ENCODE data around the gene SMIM41.

Gene SMIM41

DNA sequence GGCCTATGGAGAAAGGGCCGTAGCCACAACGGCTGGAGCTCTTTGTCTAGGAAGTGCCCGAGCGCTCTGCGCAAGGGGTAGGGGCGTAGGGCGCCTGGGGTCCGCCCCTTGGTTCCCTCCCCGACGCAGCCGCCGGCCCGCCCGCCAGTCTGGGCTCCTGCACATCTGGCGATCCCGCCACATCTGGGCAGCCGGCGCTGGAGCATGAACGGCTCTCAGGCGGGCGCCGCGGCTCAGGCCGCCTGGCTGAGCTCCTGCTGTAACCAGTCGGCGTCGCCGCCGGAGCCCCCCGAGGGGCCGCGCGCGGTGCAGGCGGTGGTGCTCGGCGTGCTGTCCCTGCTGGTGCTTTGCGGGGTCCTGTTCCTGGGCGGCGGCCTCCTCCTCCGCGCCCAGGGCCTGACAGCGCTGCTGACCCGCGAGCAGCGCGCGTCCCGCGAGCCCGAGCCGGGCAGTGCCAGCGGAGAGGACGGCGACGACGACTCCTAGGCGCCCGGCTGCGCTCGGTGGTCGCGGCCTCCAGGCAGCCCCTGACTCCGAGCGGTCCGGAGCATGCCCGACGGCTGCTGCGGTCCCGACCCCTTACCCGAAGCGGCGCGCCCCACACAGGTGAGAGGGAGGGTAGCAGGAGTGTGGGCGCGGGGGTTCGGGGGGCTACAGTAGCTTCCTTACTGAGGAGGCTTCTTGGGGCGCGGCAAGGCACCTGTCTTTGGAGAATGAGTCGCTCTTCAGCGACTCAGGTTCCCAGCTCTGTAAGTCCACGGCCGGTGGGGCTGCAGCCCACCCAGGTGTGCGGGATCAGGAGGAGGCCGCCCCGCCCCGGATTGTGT, at the start of gene SMIM41:
Gene SMIM41, plus strand, starts transcription at position 129 of the 827 bp plus-strand sequence. Its CDS starts 76 bp downstream, at position 205.
- no peak for DNase-seq

DNA sequence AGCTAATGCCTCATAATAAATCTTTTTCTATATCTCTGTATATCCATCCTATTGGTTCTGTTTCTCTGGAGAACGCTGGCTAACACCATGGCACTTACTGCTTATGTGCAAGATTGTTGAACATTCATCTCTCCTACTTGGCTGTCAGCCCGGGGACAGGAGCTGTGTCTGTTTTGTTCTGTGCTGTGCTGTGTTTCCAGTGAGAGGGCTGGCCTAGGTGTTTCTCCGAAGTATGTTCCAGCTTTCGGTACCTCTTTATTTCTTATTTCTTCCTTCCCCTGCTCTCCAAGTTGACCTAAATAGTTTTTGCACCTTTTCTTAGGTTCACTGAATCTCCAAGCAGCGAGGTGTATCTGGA, 47.1 kb upstream of the SMIM41 start:
- no peak for DNase-seq

GRCh38 chr12:52032804-52033445, 46.6 kb upstream of the SMIM41 start:
- peak; percentile 77 for DNase-seq

- no peak for DNase-seq
These were observed 45.9 kb upstream of the SMIM41 start for GRCh38 chr12:52033446-52034140.

GRCh38 chr12:52035190-52035589, 44.3 kb upstream of the SMIM41 start:
- no peak for DNase-seq

- DNase-seq, result no peak
These were observed 43.6 kb upstream of the SMIM41 start for GRCh38 chr12:52035926-52036325.

DNA sequence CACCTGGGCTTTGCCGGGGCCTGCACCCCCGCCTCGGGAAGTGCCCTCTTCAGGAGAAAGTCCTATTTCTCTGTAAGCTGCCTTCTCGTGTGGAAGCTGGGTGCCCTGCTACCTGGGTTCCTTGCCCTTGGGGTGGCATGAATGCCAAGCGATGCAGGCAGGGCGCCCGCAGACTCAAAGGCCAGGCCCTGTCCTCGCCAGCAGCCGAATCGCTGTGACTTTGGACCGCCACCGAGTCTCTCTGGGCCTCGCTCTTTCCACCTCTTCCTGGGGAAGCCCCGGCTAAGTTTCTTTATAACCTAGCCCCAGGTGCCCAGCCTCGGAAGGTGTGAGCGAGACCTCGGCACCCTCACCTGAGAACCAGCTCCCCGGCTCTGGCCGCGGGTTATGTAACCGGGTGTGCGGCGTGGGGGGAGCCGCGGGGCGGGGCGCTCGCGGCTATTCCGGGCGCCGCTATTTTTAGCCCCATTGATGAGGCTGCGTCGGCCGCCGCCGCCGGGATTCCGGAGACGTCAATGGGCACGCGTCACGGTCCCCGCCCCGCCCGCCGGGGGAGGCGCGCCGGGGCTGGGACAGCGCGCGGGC, 42.8 kb upstream of the SMIM41 start:
- DNase-seq, result no peak

GRCh38 chr12:52037248-52037861, 42.1 kb upstream of the SMIM41 start:
- no peak for DNase-seq

DNA sequence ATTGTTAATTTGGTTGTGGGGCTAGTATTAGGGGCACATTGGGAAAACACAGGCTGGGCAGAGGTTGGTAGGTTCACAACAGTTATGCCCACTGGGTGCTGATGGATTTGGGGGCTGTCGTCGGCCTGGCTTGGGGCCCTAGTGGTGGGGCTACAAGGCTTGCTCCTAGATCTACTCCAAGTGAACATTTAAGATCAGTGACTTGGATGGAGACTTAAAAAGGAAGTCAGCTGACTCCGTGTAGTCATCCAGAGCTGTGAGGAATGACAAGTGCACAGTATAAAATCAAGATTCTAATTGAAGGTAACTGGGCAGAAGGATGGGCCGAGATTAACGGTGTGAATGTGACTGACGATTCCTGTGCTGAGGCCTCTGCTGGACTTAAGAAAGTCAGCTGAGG, 41.1 kb upstream of the SMIM41 start:
- no peak for DNase-seq

GRCh38 chr12:52041035-52041434, 38.5 kb upstream of the SMIM41 start:
- no peak for DNase-seq

- no peak for DNase-seq
These were observed 37.8 kb upstream of the SMIM41 start for GRCh38 chr12:52041695-52042123.

GRCh38 chr12:52042706-52043385, 36.7 kb upstream of the SMIM41 start:
- DNase-seq, result no peak

GRCh38 chr12:52043386-52044212, 35.9 kb upstream of the SMIM41 start:
- DNase-seq, result no peak

GRCh38 chr12:52044292-52044983, 35.1 kb upstream of the SMIM41 start:
- no peak for DNase-seq

- DNase-seq, result no peak
These were observed 33.7 kb upstream of the SMIM41 start for GRCh38 chr12:52045794-52046199.

DNA sequence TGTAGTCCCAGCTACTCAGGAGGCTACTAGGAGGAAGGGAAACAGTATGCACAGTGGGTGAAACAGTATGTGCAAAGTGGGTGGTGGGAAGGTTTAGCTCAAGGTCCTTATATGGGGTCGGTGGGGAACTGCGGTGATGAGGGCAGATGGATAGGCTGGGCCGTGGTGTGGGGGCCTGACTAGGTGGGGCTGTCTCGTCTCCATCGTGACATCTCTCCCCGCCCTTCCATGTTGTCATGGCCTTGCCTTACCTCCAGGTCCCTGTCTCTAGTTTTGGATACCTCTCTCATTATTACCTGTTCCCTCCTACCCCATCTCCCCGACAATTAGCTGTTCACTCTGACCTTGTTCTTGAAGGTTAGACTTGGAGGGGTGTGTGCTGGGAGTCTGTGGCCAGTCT, 32.6 kb upstream of the SMIM41 start:
- no peak for DNase-seq

GRCh38 chr12:52049286-52049685, 30.2 kb upstream of the SMIM41 start:
- no peak for DNase-seq

GRCh38 chr12:52049688-52050087, 29.8 kb upstream of the SMIM41 start:
- DNase-seq, result no peak

DNA sequence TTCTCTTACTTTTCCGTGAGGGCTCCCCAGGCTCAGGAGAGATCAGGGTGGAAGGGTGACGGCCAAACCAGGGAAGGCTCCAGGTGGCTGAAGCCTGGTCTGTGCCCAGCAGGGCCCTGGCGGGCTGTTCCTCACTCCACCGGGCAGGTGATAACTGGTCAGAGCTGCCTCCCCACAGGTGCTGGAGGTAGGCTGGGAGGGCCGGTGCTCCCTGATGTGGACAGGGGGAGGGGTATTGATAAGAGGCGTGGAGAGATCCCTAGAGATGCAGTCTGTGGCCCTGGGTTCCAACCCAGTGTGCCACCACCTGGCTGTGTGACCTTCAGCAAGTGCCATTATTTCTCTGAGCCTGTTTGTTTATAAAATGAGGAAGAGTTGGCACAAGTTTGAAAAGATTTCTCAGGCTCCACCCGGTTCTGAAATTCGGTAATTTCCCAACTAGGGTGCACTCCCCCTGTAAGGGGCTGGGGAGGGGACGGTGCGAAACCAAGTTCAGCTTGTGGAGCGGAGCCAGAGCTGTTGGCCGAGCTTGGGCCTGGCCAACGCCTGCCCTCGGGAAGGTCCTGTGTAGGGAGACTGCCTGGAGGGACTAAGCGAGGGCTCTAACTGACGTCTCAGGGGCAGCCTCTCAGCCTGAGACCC, 29.3 kb upstream of the SMIM41 start:
- DNase-seq, result no peak

Measured in SIG-M5 (cell line).